HuH-7.5 (cell line): Measurements from ENCODE around the gene PAX7.
"Not testable (repeated sequence)": the region's sequence is repeated elsewhere in the genome, so short reads cannot be mapped to it uniquely, and the experiment has no call there.

Experiments
- DNase-seq: peaks from one replicate; pipeline ENCODE4 v3.0.0; 2011; ENCODE audit warnings: low spot score

The PAX7 gene

GRCh38 chr1:18630511-18631495, at the start of gene PAX7:
TSS of gene PAX7 (plus strand) at chr1:18630846. CDS start at chr1:18631604, 758 bp downstream.
- no peak for DNase-seq

- peak; percentile 50 for DNase-seq
Measured at GRCh38 chr1:18581420-18581880, 49.2 kb upstream of the PAX7 start.

- DNase-seq, result no peak
Measured at GRCh38 chr1:18582890-18583289, 47.8 kb upstream of the PAX7 start.

GRCh38 chr1:18583326-18583941, 47.2 kb upstream of the PAX7 start:
- DNase-seq, result no peak

- DNase-seq, result not testable (repeated sequence)
Measured at GRCh38 chr1:18586016-18586415, 44.6 kb upstream of the PAX7 start.

GRCh38 chr1:18588093-18588492, 42.6 kb upstream of the PAX7 start:
- no peak for DNase-seq

GRCh38 chr1:18592368-18592767, 38.3 kb upstream of the PAX7 start:
- no peak for DNase-seq

GRCh38 chr1:18597160-18598042, 33.2 kb upstream of the PAX7 start:
- DNase-seq, result peak; percentile 43

GRCh38 chr1:18599086-18599485, 31.6 kb upstream of the PAX7 start:
- no peak for DNase-seq

- no peak for DNase-seq
Measured at GRCh38 chr1:18599704-18600103, 30.9 kb upstream of the PAX7 start.

- no peak for DNase-seq
Measured at GRCh38 chr1:18602533-18603211, 28.0 kb upstream of the PAX7 start.

- no peak for DNase-seq
Measured at GRCh38 chr1:18603212-18603852, 27.3 kb upstream of the PAX7 start.

- no peak for DNase-seq
Measured at GRCh38 chr1:18606443-18607288, 24.0 kb upstream of the PAX7 start.

- DNase-seq, result no peak
Measured at GRCh38 chr1:18607289-18607760, 23.3 kb upstream of the PAX7 start.

GRCh38 chr1:18608534-18608933, 22.1 kb upstream of the PAX7 start:
- no peak for DNase-seq

- no peak for DNase-seq
Measured at GRCh38 chr1:18611311-18611710, 19.3 kb upstream of the PAX7 start.

- DNase-seq, result no peak
Measured at GRCh38 chr1:18612073-18612472, 18.6 kb upstream of the PAX7 start.

- DNase-seq, result no peak
Measured at GRCh38 chr1:18614069-18614735, 16.4 kb upstream of the PAX7 start.
